Hepatocyte (in vitro differentiated cells): ENCODE results near the gene PDZD4. TPM values are rescaled to one million over a fixed set of nuclear protein-coding genes. Genes with fewer than 3 reads are reported as not detected.

Experiments
- DNase-seq: peaks from one replicate; pipeline ENCODE4 v3.0.0-alpha.2; 2016; ENCODE audit warnings: low spot score
- H2AFZ ChIP-seq: fragments of 200-600 bp; sonication (generic); 2 replicates; pipeline ENCODE4 v1.6.0; 2016; ENCODE audit warnings: antibody characterized with exemption, mild to moderate bottlenecking
- H3K27ac ChIP-seq: fragments of 200-600 bp; sonication (generic); 2 replicates; pipeline ENCODE4 v1.5.1; 2016; ENCODE audit warnings: mild to moderate bottlenecking
- H3K27me3 ChIP-seq: fragments of 200-600 bp; sonication (generic); 2 replicates; pipeline ENCODE4 v1.6.1; 2016
- H3K36me3 ChIP-seq: fragments of 200-600 bp; sonication (generic); replicated peaks from 2 replicates; pipeline ENCODE4 v1.5.1; 2016; ENCODE audit warnings: low read depth; ENCODE audit not compliant: insufficient read depth
- H3K4me1 ChIP-seq: fragments of 200-600 bp; sonication (generic); 2 replicates; pipeline ENCODE4 v1.5.1; 2016; ENCODE audit warnings: mild to moderate bottlenecking, moderate library complexity; ENCODE audit not compliant: insufficient read depth
- H3K4me2 ChIP-seq: fragments of 200-600 bp; sonication (generic); 2 replicates; pipeline ENCODE4 v1.6.0; 2016
- H3K4me3 ChIP-seq: fragments of 200-600 bp; sonication (generic); 2 replicates; pipeline ENCODE4 v1.5.1; 2016; ENCODE audit warnings: mild to moderate bottlenecking
- H3K79me2 ChIP-seq: fragments of 200-600 bp; sonication (generic); 2 replicates; pipeline ENCODE4 v1.6.0; 2017; ENCODE audit warnings: mild to moderate bottlenecking
- H3K9me2 ChIP-seq: fragments of 200-600 bp; sonication (generic); replicated peaks from 2 replicates; pipeline ENCODE4 v1.6.0; 2017; ENCODE audit warnings: mild to moderate bottlenecking; ENCODE audit not compliant: insufficient read depth
- H3K9me3 ChIP-seq: fragments of 200-600 bp; sonication (generic); 2 replicates; pipeline ENCODE4 v1.5.1; 2016; ENCODE audit warnings: low read depth, mild to moderate bottlenecking
- H4K20me1 ChIP-seq: fragments of 200-600 bp; sonication (generic); 2 replicates; pipeline ENCODE4 v1.6.0; 2016; ENCODE audit warnings: mild to moderate bottlenecking; ENCODE audit not compliant: insufficient read depth, poor library complexity, severe bottlenecking
- EZH2 ChIP-seq: fragments of 200-600 bp; sonication (generic); IDR thresholded peaks from 2 replicates; pipeline ENCODE4 v1.6.1; 2016; ENCODE audit warnings: antibody characterized with exemption, mild to moderate bottlenecking, borderline replicate concordance
- EZH2phosphoT487 ChIP-seq: fragments of 200-600 bp; sonication (generic); IDR thresholded peaks from one replicate; pipeline ENCODE4 v1.6.1; 2018; ENCODE audit warnings: antibody characterized with exemption, mild to moderate bottlenecking, low read depth, moderate library complexity; ENCODE audit not compliant: unreplicated experiment, severe bottlenecking
- WGBS: methylation state at CpG from one replicate; pipeline ENCODE4 v1.1.6; 2016; ENCODE audit warnings: low lambda C conversion rate; ENCODE audit errors: missing lambda C conversion rate; 5-methylcytosine and 5-hydroxymethylcytosine counted together
- polyA plus RNA-seq: library from polyadenylated mRNA; unstranded; fragments of >200 nt; fragmentation: Nextera tagmentation; extraction: Ambion mirVana; gene quantifications from 2 replicates; pipeline ENCODE4 v1.2.1, GENCODE V29; 2016
- total RNA-seq: library from RNA; depleted of rRNA; stranded (reverse); fragments of >200 nt; gene quantifications from 2 replicates; pipeline ENCODE4 v1.2.3, GENCODE V29; 2014
- TF ChIP-seq, protein P1 (sequence below): fragments of 200-600 bp; sonication (generic); IDR thresholded peaks from 2 replicates; pipeline ENCODE4 v1.5.1; 2016; ENCODE audit warnings: antibody characterized with exemption, mild to moderate bottlenecking; ENCODE audit not compliant: poor library complexity

Gene PDZD4
- total and polyA plus RNA-seq, 2 experiments from 2014 or later, result 0.59 to 2.8 TPM

DNA sequence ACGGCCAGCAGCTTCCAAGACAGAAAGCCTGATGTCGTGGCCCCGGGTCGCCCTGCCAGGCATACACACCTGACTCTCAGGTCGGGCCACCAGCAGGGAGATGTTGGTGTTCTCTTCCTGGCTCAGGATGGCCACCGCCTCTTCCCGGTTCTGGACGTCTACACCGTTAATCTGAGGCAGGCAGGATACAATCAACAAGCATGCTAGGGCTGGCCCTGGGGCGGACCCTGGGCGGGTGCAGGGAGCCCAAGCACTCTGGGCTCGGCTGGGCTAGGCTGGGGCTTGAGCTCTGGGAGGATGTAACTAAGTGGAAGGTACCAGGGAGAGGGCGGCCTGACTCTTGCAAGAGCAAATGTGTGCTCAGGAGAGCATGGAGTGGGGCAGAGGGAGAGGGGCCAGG is 24.9 kb downstream of the PDZD4 start:
- TF ChIP-seq EZH2 (no peak), EZH2phosphoT487 (no peak)
- TF ChIP-seq, protein P1, sequence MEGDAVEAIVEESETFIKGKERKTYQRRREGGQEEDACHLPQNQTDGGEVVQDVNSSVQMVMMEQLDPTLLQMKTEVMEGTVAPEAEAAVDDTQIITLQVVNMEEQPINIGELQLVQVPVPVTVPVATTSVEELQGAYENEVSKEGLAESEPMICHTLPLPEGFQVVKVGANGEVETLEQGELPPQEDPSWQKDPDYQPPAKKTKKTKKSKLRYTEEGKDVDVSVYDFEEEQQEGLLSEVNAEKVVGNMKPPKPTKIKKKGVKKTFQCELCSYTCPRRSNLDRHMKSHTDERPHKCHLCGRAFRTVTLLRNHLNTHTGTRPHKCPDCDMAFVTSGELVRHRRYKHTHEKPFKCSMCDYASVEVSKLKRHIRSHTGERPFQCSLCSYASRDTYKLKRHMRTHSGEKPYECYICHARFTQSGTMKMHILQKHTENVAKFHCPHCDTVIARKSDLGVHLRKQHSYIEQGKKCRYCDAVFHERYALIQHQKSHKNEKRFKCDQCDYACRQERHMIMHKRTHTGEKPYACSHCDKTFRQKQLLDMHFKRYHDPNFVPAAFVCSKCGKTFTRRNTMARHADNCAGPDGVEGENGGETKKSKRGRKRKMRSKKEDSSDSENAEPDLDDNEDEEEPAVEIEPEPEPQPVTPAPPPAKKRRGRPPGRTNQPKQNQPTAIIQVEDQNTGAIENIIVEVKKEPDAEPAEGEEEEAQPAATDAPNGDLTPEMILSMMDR, result no peak
- H3K4me2 ChIP-seq, result no peak overlapping the region
- H2AFZ ChIP-seq, result no peak overlapping the region
- no peaks in the 10 kb centered on the region for H3K9me3 ChIP-seq
- no peak overlapping the region for H3K27ac ChIP-seq
- H3K27me3 ChIP-seq, result no peaks in the 10 kb centered on the region
- H3K4me1 ChIP-seq, result no peaks in the 10 kb centered on the region
- H4K20me1 ChIP-seq, result no peaks in the 10 kb centered on the region
- no peak for DNase-seq
- no peaks in the 10 kb centered on the region for H3K36me3 ChIP-seq
- H3K79me2 ChIP-seq, result no peaks in the 10 kb centered on the region
- WGBS, result 86% methylated on average over 13 of the region's 13 CpGs
- H3K9me2 ChIP-seq, result no peaks in the 10 kb centered on the region
- H3K4me3 ChIP-seq, result no peak overlapping the region

- no peaks in the 10 kb centered on the region for H3K79me2 ChIP-seq
- H2AFZ ChIP-seq, result no peak overlapping the region
- no peaks in the 10 kb centered on the region for H3K9me3 ChIP-seq
- TF ChIP-seq, protein P1, result no peak
- no peaks in the 10 kb centered on the region for H3K4me1 ChIP-seq
- no peaks in the 10 kb centered on the region for H4K20me1 ChIP-seq
- H3K9me2 ChIP-seq, result no peaks in the 10 kb centered on the region
- WGBS, result 96% methylated on average over 21 of the region's 25 CpGs
- H3K4me3 ChIP-seq, result no peak overlapping the region
- DNase-seq, result no peak
- H3K27me3 ChIP-seq, result no peaks in the 10 kb centered on the region
- no peaks in the 10 kb centered on the region for H3K36me3 ChIP-seq
- H3K27ac ChIP-seq, result no peak overlapping the region
- no peak overlapping the region for H3K4me2 ChIP-seq
Measured at GRCh38 chrX:153804621-153805020, 25.7 kb downstream of the PDZD4 start.

DNA sequence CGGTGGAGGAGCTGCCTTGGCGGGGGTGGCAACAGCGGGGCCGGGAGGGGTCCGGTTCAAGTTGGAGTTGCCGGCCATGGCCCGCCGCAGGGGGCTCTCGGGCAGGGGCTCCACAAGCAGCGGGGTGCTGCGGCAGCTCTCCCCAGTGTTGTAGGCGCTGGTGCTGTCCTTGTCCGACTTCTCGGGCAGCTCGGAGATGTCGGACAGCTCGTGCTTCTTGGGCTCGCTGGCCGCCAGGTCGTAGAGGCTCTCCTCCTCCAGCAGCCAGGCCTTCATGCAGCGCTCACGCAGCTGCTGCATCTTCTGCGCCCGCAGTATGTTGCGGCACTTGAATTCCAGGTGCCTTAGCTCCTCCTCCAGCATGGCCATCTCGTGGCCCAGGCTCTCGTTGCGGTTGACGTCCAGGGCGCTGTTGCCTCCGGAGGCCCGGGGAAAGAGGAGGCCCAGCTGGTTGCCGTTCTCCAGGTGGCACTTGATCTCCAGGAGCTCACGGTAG is 26.2 kb downstream of the PDZD4 start:
- no peaks in the 10 kb centered on the region for H3K4me1 ChIP-seq

More for the DNA sequence above, 26.2 kb downstream of the PDZD4 start:
- TF ChIP-seq EZH2phosphoT487 (no peak), EZH2 (no peak)
- TF ChIP-seq, protein P1, result no peak
- no peaks in the 10 kb centered on the region for H4K20me1 ChIP-seq
- H2AFZ ChIP-seq, result no peak overlapping the region
- no peak overlapping the region for H3K27ac ChIP-seq
- no peak overlapping the region for H3K4me3 ChIP-seq
- no peaks in the 10 kb centered on the region for H3K9me2 ChIP-seq
- no peaks in the 10 kb centered on the region for H3K27me3 ChIP-seq
- H3K79me2 ChIP-seq, result no peaks in the 10 kb centered on the region
- WGBS, result 90% methylated on average over 21 of the region's 34 CpGs
- H3K9me3 ChIP-seq, result no peaks in the 10 kb centered on the region
- no peaks in the 10 kb centered on the region for H3K36me3 ChIP-seq
- no peak for DNase-seq
- H3K4me2 ChIP-seq, result no peak overlapping the region
